ENCODE data around the gene DCTN1.

- TF ChIP-seq POLR2AphosphoS5 (IDR thresholded peaks at IDR 0.05; ENCODE audit: low read depth, low read length) = no peak
- TF ChIP-seq POLR2A (IDR thresholded peaks at IDR 0.05; ENCODE audit: low read depth, low read length) = no peak
Observed at GRCh38 chr2:74332550-74333174, 47.4 kb downstream of the DCTN1 start.
